Smooth muscle cell (in vitro differentiated cells): Measurements from ENCODE around the gene IL12B. TPM values are rescaled to one million over a fixed set of nuclear protein-coding genes. Genes with fewer than 3 reads are reported as not detected.

Experiments
- DNase-seq: peaks from one replicate; lab custom pipeline; 2025; ENCODE audit not compliant: unreplicated experiment; lab: John Stamatoyannopoulos, UW
- H2AFZ ChIP-seq: fragments of 200-600 bp; sonication (generic); 2 replicates; pipeline ENCODE4 v1.6.0; 2016; ENCODE audit warnings: antibody characterized with exemption, low read depth, mild to moderate bottlenecking
- H3F3A ChIP-seq: fragments of 200-600 bp; sonication (generic); 2 replicates; pipeline ENCODE4 v1.6.0; 2017; ENCODE audit warnings: antibody characterized with exemption, low read depth
- H3K27ac ChIP-seq: fragments of 200-600 bp; sonication (generic); 2 replicates; pipeline ENCODE4 v1.5.1; 2016; ENCODE audit warnings: low read depth, mild to moderate bottlenecking
- H3K27me3 ChIP-seq: fragments of 200-600 bp; sonication (generic); 2 replicates; pipeline ENCODE4 v1.6.1; 2016; ENCODE audit warnings: low read depth, mild to moderate bottlenecking
- H3K36me3 ChIP-seq: fragments of 200-600 bp; sonication (generic); 2 replicates; pipeline ENCODE4 v1.5.1; 2016; ENCODE audit warnings: low read depth
- H3K4me1 ChIP-seq: fragments of 200-600 bp; sonication (generic); 2 replicates; pipeline ENCODE4 v1.5.1; 2016; ENCODE audit warnings: low read depth
- H3K4me2 ChIP-seq: fragments of 200-600 bp; sonication (generic); 2 replicates; pipeline ENCODE4 v1.6.0; 2016; ENCODE audit warnings: mild to moderate bottlenecking
- H3K4me3 ChIP-seq: fragments of 200-600 bp; sonication (generic); 2 replicates; pipeline ENCODE4 v1.5.1; 2016; ENCODE audit warnings: mild to moderate bottlenecking
- H3K79me2 ChIP-seq: fragments of 200-600 bp; sonication (generic); 2 replicates; pipeline ENCODE4 v1.6.0; 2016; ENCODE audit warnings: low read depth, mild to moderate bottlenecking
- H3K9ac ChIP-seq: fragments of 200-600 bp; sonication (generic); 2 replicates; pipeline ENCODE4 v1.6.0; 2016; ENCODE audit warnings: low read depth
- H3K9me3 ChIP-seq: fragments of 200-600 bp; sonication (generic); replicated peaks from 2 replicates; pipeline ENCODE4 v1.5.1; 2016; ENCODE audit warnings: low read depth
- H4K20me1 ChIP-seq: fragments of 200-600 bp; sonication (generic); 2 replicates; pipeline ENCODE4 v1.6.0; 2016; ENCODE audit warnings: low read depth
- CTCF ChIP-seq: fragments of 200-600 bp; sonication (generic); IDR thresholded peaks from 2 replicates; pipeline ENCODE4 v1.5.1; 2017; ENCODE audit warnings: borderline replicate concordance, mild to moderate bottlenecking, antibody characterized with exemption; ENCODE audit not compliant: insufficient read depth, poor library complexity, severe bottlenecking
- WGBS: methylation state at CpG from one replicate; pipeline ENCODE4 v1.1.7; 2016; ENCODE audit warnings: low lambda C conversion rate; 5-methylcytosine and 5-hydroxymethylcytosine counted together
- polyA plus RNA-seq: library from polyadenylated mRNA; unstranded; fragments of >200 nt; fragmentation: Nextera tagmentation; extraction: Ambion mirVana; gene quantifications from 2 replicates; pipeline ENCODE4 v1.2.1, GENCODE V29; 2016
- total RNA-seq: library from RNA; depleted of rRNA; stranded (reverse); fragments of >200 nt; gene quantifications from 2 replicates; pipeline ENCODE4 v1.2.3, GENCODE V29; 2014

The IL12B gene
- total and polyA plus RNA-seq, 2 experiments from 2014 or later: not detected

- Histone ChIP-seq H4K20me1 (no peaks in the 10 kb centered on the region), H3K4me3 (no peak overlapping the region), H3K79me2 (no peaks in the 10 kb centered on the region), H3K9ac (no peak overlapping the region), H3K9me3 (no peaks in the 10 kb centered on the region), H3K4me1 (peaks cover 10% of the 10 kb centered on the region), H3F3A (no peaks in the 10 kb centered on the region), H3K36me3 (no peaks in the 10 kb centered on the region), H2AFZ (no peak overlapping the region), H3K4me2 (no peak overlapping the region), H3K27me3 (peaks cover 31% of the 10 kb centered on the region), H3K27ac (no peak overlapping the region)
- DNase-seq: no peak
- TF ChIP-seq CTCF: no peak
- 98% methylated on average over 2 of the region's 2 CpGs for WGBS
Observed at GRCh38 chr5:159313197-159313596, 17.1 kb downstream of the IL12B start.

- H3F3A ChIP-seq: no peaks in the 10 kb centered on the region
- H3K9ac ChIP-seq: no peak overlapping the region
- H3K79me2 ChIP-seq: no peaks in the 10 kb centered on the region
- H3K4me1 ChIP-seq: peaks cover 10% of the 10 kb centered on the region
- H3K27me3 ChIP-seq: peaks cover 39% of the 10 kb centered on the region
- H3K9me3 ChIP-seq: no peaks in the 10 kb centered on the region
- 72% methylated on average over 7 of the region's 7 CpGs for WGBS
- no peak for DNase-seq
- H4K20me1 ChIP-seq: no peaks in the 10 kb centered on the region
- H3K4me2 ChIP-seq: peak overlapping the region; percentile 84
- no peak for TF ChIP-seq CTCF
- H3K27ac ChIP-seq: no peak overlapping the region
- no peaks in the 10 kb centered on the region for H3K36me3 ChIP-seq
- peak overlapping the region; percentile 43 for H3K4me3 ChIP-seq
- peak overlapping the region; percentile 74 for H2AFZ ChIP-seq
Observed at GRCh38 chr5:159311063-159311462, 19.2 kb downstream of the IL12B start.

GRCh38 chr5:159310511-159310910, 19.8 kb downstream of the IL12B start:
- no peaks in the 10 kb centered on the region for H3K36me3 ChIP-seq
- H3K4me2 ChIP-seq: peak overlapping the region; percentile 84
- WGBS: 7% methylated on average over 25 of the region's 26 CpGs
- peaks cover 10% of the 10 kb centered on the region for H3K4me1 ChIP-seq
- no peak overlapping the region for H3K9ac ChIP-seq
- TF ChIP-seq CTCF: no peak
- H3K27me3 ChIP-seq: peaks cover 39% of the 10 kb centered on the region
- no peak overlapping the region for H3K27ac ChIP-seq
- H3K9me3 ChIP-seq: no peaks in the 10 kb centered on the region
- no peak for DNase-seq
- H3K79me2 ChIP-seq: no peaks in the 10 kb centered on the region
- no peaks in the 10 kb centered on the region for H4K20me1 ChIP-seq
- no peaks in the 10 kb centered on the region for H3F3A ChIP-seq
- peak overlapping the region; percentile 43 for H3K4me3 ChIP-seq
- H2AFZ ChIP-seq: peak overlapping the region; percentile 74

GRCh38 chr5:159309689-159310433, 20.4 kb downstream of the IL12B start:
- peak overlapping the region; percentile 74 for H2AFZ ChIP-seq
- no peaks in the 10 kb centered on the region for H3K9me3 ChIP-seq
- no peak for DNase-seq
- H3K27me3 ChIP-seq: peaks cover 39% of the 10 kb centered on the region
- no peaks in the 10 kb centered on the region for H3F3A ChIP-seq
- H3K4me3 ChIP-seq: no peak overlapping the region
- no peaks in the 10 kb centered on the region for H3K36me3 ChIP-seq
- no peak overlapping the region for H3K9ac ChIP-seq
- WGBS: 86% methylated on average over 8 of the region's 8 CpGs
- H4K20me1 ChIP-seq: no peaks in the 10 kb centered on the region
- peaks cover 10% of the 10 kb centered on the region for H3K4me1 ChIP-seq
- H3K27ac ChIP-seq: no peak overlapping the region
- peak overlapping the region; percentile 84 for H3K4me2 ChIP-seq
- no peaks in the 10 kb centered on the region for H3K79me2 ChIP-seq
- no peak for TF ChIP-seq CTCF
